Measurements from ENCODE around the gene LAMA2. TPM values are rescaled to one million over a fixed set of nuclear protein-coding genes. Genes with fewer than 3 reads are reported as not detected.

Gene LAMA2
- total and polyA plus RNA-seq, 8 donors = 3.4 to 110 (median 31.6) TPM

- TF ChIP-seq POLR2A (IDR thresholded peaks at IDR 0.05) (no peak), POLR2AphosphoS5 (IDR thresholded peaks at IDR 0.05) (no peak), EP300 (IDR thresholded peaks at IDR 0.05) (no peak)
- TF ChIP-seq, protein P1, sequence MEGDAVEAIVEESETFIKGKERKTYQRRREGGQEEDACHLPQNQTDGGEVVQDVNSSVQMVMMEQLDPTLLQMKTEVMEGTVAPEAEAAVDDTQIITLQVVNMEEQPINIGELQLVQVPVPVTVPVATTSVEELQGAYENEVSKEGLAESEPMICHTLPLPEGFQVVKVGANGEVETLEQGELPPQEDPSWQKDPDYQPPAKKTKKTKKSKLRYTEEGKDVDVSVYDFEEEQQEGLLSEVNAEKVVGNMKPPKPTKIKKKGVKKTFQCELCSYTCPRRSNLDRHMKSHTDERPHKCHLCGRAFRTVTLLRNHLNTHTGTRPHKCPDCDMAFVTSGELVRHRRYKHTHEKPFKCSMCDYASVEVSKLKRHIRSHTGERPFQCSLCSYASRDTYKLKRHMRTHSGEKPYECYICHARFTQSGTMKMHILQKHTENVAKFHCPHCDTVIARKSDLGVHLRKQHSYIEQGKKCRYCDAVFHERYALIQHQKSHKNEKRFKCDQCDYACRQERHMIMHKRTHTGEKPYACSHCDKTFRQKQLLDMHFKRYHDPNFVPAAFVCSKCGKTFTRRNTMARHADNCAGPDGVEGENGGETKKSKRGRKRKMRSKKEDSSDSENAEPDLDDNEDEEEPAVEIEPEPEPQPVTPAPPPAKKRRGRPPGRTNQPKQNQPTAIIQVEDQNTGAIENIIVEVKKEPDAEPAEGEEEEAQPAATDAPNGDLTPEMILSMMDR (IDR thresholded peaks at IDR 0.05) = no peak
- intact Hi-C loops (cut with DNase I; ENCODE audit: low total_unique reads) = no loop called here
- 82 to 91% (median 88%) methylated on average over 2 of the region's 2 CpGs for WGBS, 5 donors
These were observed 464.0 kb downstream of the LAMA2 start for GRCh38 chr6:129346964-129347363.

GRCh38 chr6:129350278-129350677, 467.3 kb downstream of the LAMA2 start:
- Histone ChIP-seq H3K4me3 (no peak overlapping the region), H3K4me1 (no peaks in the 10 kb centered on the region), H3K27me3 (no peaks in the 10 kb centered on the region), H3K36me3 (peaks cover 0 to 21% (median 13%) of the 10 kb centered on the region in 4 donors), H3K27ac (no peak overlapping the region), H3K9me3 (no peaks in the 10 kb centered on the region)
- WGBS, 5 donors = 78 to 88% (median 85%) methylated on average over 2 of the region's 2 CpGs
- TF ChIP-seq EP300 (IDR thresholded peaks at IDR 0.05) = no peak
- TF ChIP-seq POLR2A (IDR thresholded peaks at IDR 0.05) = no peak
- TF ChIP-seq POLR2AphosphoS5 (IDR thresholded peaks at IDR 0.05) = no peak
- TF ChIP-seq, protein P1 (IDR thresholded peaks at IDR 0.05) = no peak
- no peak for DNase-seq
- intact Hi-C loops (cut with DNase I; ENCODE audit: low total_unique reads) = no loop called here

More at GRCh38 chr6:129346964-129347363, 464.0 kb downstream of the LAMA2 start:
- Histone ChIP-seq H3K4me3 (no peak overlapping the region), H3K9me3 (no peaks in the 10 kb centered on the region), H3K4me1 (no peaks in the 10 kb centered on the region), H3K27ac (no peak overlapping the region), H3K36me3 (peaks cover 2 to 16% (median 5%) of the 10 kb centered on the region in 4 donors), H3K27me3 (no peaks in the 10 kb centered on the region)
- no peak for DNase-seq

GRCh38 chr6:129351807-129352206, 468.9 kb downstream of the LAMA2 start:
- H3K4me1 ChIP-seq = peaks cover 0 to 5% (median 0%) of the 10 kb centered on the region in 4 donors
- H3K27ac ChIP-seq = no peak overlapping the region
- no peak overlapping the region for H3K4me3 ChIP-seq
- WGBS, 5 donors = 45 to 73% (median 61%) methylated on average over 1 of the region's 1 CpG
- no peak for DNase-seq
- H3K36me3 ChIP-seq = peaks cover 0 to 21% (median 13%) of the 10 kb centered on the region in 4 donors
- intact Hi-C loops (cut with DNase I; ENCODE audit: low total_unique reads) = no loop called here
- H3K9me3 ChIP-seq = no peaks in the 10 kb centered on the region
- H3K27me3 ChIP-seq = no peaks in the 10 kb centered on the region
- TF ChIP-seq, protein P1 (IDR thresholded peaks at IDR 0.05) = no peak
- TF ChIP-seq EP300 (IDR thresholded peaks at IDR 0.05) (no peak), POLR2A (IDR thresholded peaks at IDR 0.05) (no peak), POLR2AphosphoS5 (IDR thresholded peaks at IDR 0.05) (no peak)

DNA sequence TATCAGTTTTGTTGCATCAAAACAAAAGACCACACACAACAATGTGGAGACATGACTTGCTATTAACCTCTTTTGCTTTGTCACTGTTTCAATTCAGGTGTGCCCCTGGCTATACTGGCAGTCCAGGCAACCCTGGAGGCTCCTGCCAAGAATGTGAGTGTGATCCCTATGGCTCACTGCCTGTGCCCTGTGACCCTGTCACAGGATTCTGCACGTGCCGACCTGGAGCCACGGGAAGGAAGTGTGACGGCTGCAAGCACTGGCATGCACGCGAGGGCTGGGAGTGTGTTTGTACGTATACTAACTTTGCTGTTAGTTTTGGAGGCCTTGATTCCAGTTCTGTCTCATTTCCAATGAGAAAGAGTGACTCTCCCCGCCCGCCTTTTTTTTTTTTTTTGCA, 470.1 kb downstream of the LAMA2 start:
- peaks cover 0 to 21% (median 13%) of the 10 kb centered on the region in 4 donors for H3K36me3 ChIP-seq
- intact Hi-C loops (cut with DNase I; ENCODE audit: low total_unique reads) = no loop called here
- 45 to 58% (median 51%) methylated on average over 9 of the region's 9 CpGs for WGBS, 5 donors
- H3K27ac ChIP-seq = no peak overlapping the region
- no peaks in the 10 kb centered on the region for H3K27me3 ChIP-seq
- peaks cover 0 to 5% (median 0%) of the 10 kb centered on the region in 4 donors for H3K4me1 ChIP-seq
- H3K4me3 ChIP-seq = no peak overlapping the region
- peak; percentile 23 to 77 for DNase-seq
- no peaks in the 10 kb centered on the region for H3K9me3 ChIP-seq
- TF ChIP-seq EP300 (IDR thresholded peaks at IDR 0.05) (no peak), POLR2A (IDR thresholded peaks at IDR 0.05) (no peak), POLR2AphosphoS5 (IDR thresholded peaks at IDR 0.05) (peak in 1 of 3 donors; percentile 32)
- TF ChIP-seq, protein P1 (IDR thresholded peaks at IDR 0.05) = no peak

Measured in stomach (tissue), 9 donors.